Osteocyte (in vitro differentiated cells): ENCODE measurements around the gene APOL5. TPM values are rescaled to one million over a fixed set of nuclear protein-coding genes. Genes with fewer than 3 reads are reported as not detected.
A peak's percentile ranks its signal among the peaks of the same experiment; 100 is the strongest.
"Not testable (repeated sequence)": the region's sequence is repeated elsewhere in the genome, so short reads cannot be mapped to it uniquely, and the experiment has no call there.

Source experiments
- DNase-seq: peaks from one replicate; pipeline ENCODE4 v3.0.0; 2021; ENCODE audit warnings: mixed read lengths; ENCODE audit not compliant: unreplicated experiment; ENCODE audit errors: extremely low spot score
- H3K27ac Mint-ChIP-seq: one replicate; pipeline ENCODE4 v1.8.0; 2021; ENCODE audit warnings: mild to moderate bottlenecking, mixed read lengths; ENCODE audit not compliant: unreplicated experiment
- H3K27me3 Mint-ChIP-seq: one replicate; pipeline ENCODE4 v1.8.0; 2021; ENCODE audit warnings: mixed read lengths; ENCODE audit not compliant: unreplicated experiment
- H3K36me3 Mint-ChIP-seq: one replicate; pipeline ENCODE4 v1.8.0; 2021; ENCODE audit warnings: mixed read lengths; ENCODE audit not compliant: unreplicated experiment
- H3K4me1 Mint-ChIP-seq: one replicate; pipeline ENCODE4 v1.8.0; 2021; ENCODE audit warnings: mixed read lengths; ENCODE audit not compliant: unreplicated experiment
- H3K4me3 Mint-ChIP-seq: one replicate; pipeline ENCODE4 v1.8.0; 2021; ENCODE audit warnings: mild to moderate bottlenecking, moderate library complexity, mixed read lengths; ENCODE audit not compliant: unreplicated experiment
- H3K9me3 Mint-ChIP-seq: one replicate; pipeline ENCODE4 v1.8.0; 2021; ENCODE audit warnings: mixed read lengths; ENCODE audit not compliant: unreplicated experiment
- CTCF ChIP-seq: fragments of 200-600 bp; sonication (generic); IDR thresholded peaks from 2 replicates; pipeline ENCODE4 v1.5.0; 2021; ENCODE audit warnings: antibody characterized with exemption, mild to moderate bottlenecking, moderate library complexity
- total RNA-seq: library from RNA; stranded (reverse); gene quantifications from 2 replicates; pipeline ENCODE4 v1.2.1, GENCODE V29; 2021

The APOL5 gene
- total RNA-seq, 1 donor from 2014 or later, result not detected

DNA sequence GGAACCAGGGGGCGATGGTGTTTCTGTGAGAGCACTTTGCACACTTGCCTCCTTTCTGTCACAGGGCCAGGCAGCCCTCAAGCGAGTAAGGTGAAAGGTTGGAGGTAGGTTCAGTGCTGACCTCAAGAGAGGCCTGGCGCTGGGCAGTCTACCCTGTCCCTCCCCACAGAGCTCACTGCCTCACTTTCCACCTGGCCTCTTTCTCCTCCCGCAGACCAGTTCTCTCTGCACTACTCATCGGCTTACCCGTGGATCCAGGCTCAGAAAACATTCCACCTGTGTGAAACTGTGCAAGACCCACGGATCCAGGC lies 16.8 kb downstream of the APOL5 start:
- no peak for TF ChIP-seq CTCF
- no peak overlapping the region for H3K4me3 Mint-ChIP-seq
- peak; percentile 23 for DNase-seq
- H3K4me1 Mint-ChIP-seq, result no peaks in the 10 kb centered on the region
- no peaks in the 10 kb centered on the region for H3K9me3 Mint-ChIP-seq
- H3K27ac Mint-ChIP-seq, result no peak overlapping the region
- peaks cover 3% of the 10 kb centered on the region for H3K27me3 Mint-ChIP-seq
- H3K36me3 Mint-ChIP-seq, result peaks cover 27% of the 10 kb centered on the region

GRCh38 chr22:35735542-35735941 lies 17.9 kb downstream of the APOL5 start:
- DNase-seq, result peak; percentile 51
- Mint-ChIP-seq H3K27me3 (peaks cover 3% of the 10 kb centered on the region), H3K4me3 (no peak overlapping the region), H3K4me1 (no peaks in the 10 kb centered on the region), H3K27ac (no peak overlapping the region), H3K36me3 (peaks cover 29% of the 10 kb centered on the region), H3K9me3 (no peaks in the 10 kb centered on the region)
- no peak for TF ChIP-seq CTCF

DNA sequence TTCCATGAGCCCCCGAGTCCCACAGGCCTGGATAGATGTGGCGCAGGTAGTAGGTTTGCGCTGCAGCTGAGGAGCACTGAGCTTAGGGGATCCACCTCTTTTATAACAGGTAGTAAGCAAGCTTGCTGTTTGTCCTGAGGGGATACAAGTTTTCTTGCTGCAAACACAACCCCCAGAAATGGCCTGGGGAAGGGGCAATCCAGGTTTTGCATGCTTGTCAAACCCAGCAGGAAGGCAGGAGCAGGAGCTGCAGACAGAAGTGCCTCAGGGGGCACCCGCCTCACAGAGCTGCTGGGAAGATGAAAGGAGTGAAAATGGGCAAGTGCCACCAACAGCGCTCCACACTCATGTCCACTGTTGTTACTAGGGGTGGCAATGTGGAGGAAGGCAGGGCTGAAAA lies 18.5 kb downstream of the APOL5 start:
- Mint-ChIP-seq H3K27me3 (peaks cover 1% of the 10 kb centered on the region), H3K4me3 (no peak overlapping the region), H3K4me1 (no peaks in the 10 kb centered on the region), H3K36me3 (peaks cover 29% of the 10 kb centered on the region), H3K9me3 (no peaks in the 10 kb centered on the region), H3K27ac (no peak overlapping the region)
- TF ChIP-seq CTCF, result no peak
- peak; percentile 68 for DNase-seq

GRCh38 chr22:35736701-35737100 lies 19.0 kb downstream of the APOL5 start:
- no peak for TF ChIP-seq CTCF
- H3K9me3 Mint-ChIP-seq, result no peaks in the 10 kb centered on the region
- peaks cover under 1% of the 10 kb centered on the region for H3K4me1 Mint-ChIP-seq
- no peak overlapping the region for H3K4me3 Mint-ChIP-seq
- H3K27me3 Mint-ChIP-seq, result no peaks in the 10 kb centered on the region
- peak; percentile 75 for DNase-seq
- peaks cover 29% of the 10 kb centered on the region for H3K36me3 Mint-ChIP-seq
- no peak overlapping the region for H3K27ac Mint-ChIP-seq

GRCh38 chr22:35737886-35738285 lies 20.2 kb downstream of the APOL5 start:
- not testable (repeated sequence) for H3K27ac Mint-ChIP-seq
- Mint-ChIP-seq H3K4me1 (peaks cover 13% of the 10 kb centered on the region), H3K36me3 (peaks cover 34% of the 10 kb centered on the region)

More at GRCh38 chr22:35737886-35738285, 20.2 kb downstream of the APOL5 start:
- peak; percentile 17 for DNase-seq
- not testable (repeated sequence) for H3K27me3 Mint-ChIP-seq, H3K9me3 Mint-ChIP-seq, H3K4me3 Mint-ChIP-seq
